Chondrocyte (in vitro differentiated cells): ENCODE data around the gene CYP2U1. TPM values are rescaled to one million over a fixed set of nuclear protein-coding genes. Genes with fewer than 3 reads are reported as not detected.

ENCODE experiments used
- DNase-seq: peaks from one replicate; pipeline ENCODE4 v3.0.0; 2021; ENCODE audit warnings: mixed read lengths, low spot score
- H3K27ac Mint-ChIP-seq: one replicate; pipeline ENCODE4 v1.8.0; 2021; ENCODE audit warnings: mild to moderate bottlenecking, moderate library complexity, mixed read lengths; ENCODE audit not compliant: unreplicated experiment
- H3K27me3 Mint-ChIP-seq: 2 replicates; pipeline ENCODE4 v1.8.0; 2021; ENCODE audit warnings: low read depth, mixed read lengths
- H3K36me3 Mint-ChIP-seq: 2 replicates; pipeline ENCODE4 v1.8.0; 2021; ENCODE audit warnings: low read depth, mixed read lengths
- H3K4me1 Mint-ChIP-seq: 2 replicates; pipeline ENCODE4 v1.8.0; 2021; ENCODE audit warnings: low read depth, mild to moderate bottlenecking, mixed read lengths
- H3K4me3 Mint-ChIP-seq: one replicate; pipeline ENCODE4 v1.8.0; 2021; ENCODE audit warnings: mild to moderate bottlenecking, moderate library complexity, mixed read lengths; ENCODE audit not compliant: unreplicated experiment
- H3K9me3 Mint-ChIP-seq: 2 replicates; pipeline ENCODE4 v1.8.0; 2021; ENCODE audit warnings: low read depth, mixed read lengths
- total RNA-seq: library from RNA; stranded (reverse); gene quantifications from 3 replicates; pipeline ENCODE4 v1.2.1, GENCODE V29; 2021
- TF ChIP-seq, protein P1 (sequence below): fragments of 200-600 bp; sonication (generic); IDR thresholded peaks from 2 replicates; pipeline ENCODE4 v1.5.0; 2021; ENCODE audit warnings: antibody characterized with exemption, mild to moderate bottlenecking, moderate library complexity

CYP2U1 gene
- total RNA-seq, 1 donor from 2014 or later: 16.4 TPM

- H3K9me3 Mint-ChIP-seq: no peaks in the 10 kb centered on the region
- no peak overlapping the region for H3K27ac Mint-ChIP-seq
- H3K36me3 Mint-ChIP-seq: no peaks in the 10 kb centered on the region
- H3K4me1 Mint-ChIP-seq: peaks cover under 1% of the 10 kb centered on the region
- no peaks in the 10 kb centered on the region for H3K27me3 Mint-ChIP-seq
- TF ChIP-seq, protein P1, sequence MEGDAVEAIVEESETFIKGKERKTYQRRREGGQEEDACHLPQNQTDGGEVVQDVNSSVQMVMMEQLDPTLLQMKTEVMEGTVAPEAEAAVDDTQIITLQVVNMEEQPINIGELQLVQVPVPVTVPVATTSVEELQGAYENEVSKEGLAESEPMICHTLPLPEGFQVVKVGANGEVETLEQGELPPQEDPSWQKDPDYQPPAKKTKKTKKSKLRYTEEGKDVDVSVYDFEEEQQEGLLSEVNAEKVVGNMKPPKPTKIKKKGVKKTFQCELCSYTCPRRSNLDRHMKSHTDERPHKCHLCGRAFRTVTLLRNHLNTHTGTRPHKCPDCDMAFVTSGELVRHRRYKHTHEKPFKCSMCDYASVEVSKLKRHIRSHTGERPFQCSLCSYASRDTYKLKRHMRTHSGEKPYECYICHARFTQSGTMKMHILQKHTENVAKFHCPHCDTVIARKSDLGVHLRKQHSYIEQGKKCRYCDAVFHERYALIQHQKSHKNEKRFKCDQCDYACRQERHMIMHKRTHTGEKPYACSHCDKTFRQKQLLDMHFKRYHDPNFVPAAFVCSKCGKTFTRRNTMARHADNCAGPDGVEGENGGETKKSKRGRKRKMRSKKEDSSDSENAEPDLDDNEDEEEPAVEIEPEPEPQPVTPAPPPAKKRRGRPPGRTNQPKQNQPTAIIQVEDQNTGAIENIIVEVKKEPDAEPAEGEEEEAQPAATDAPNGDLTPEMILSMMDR: no peak
- H3K4me3 Mint-ChIP-seq: no peak overlapping the region
- no peak for DNase-seq
Measured at GRCh38 chr4:107977482-107977881, 46.1 kb downstream of the CYP2U1 start.

GRCh38 chr4:107977966-107978705 lies 46.8 kb downstream of the CYP2U1 start:
- no peak overlapping the region for H3K4me3 Mint-ChIP-seq
- H3K4me1 Mint-ChIP-seq: no peaks in the 10 kb centered on the region
- H3K27ac Mint-ChIP-seq: no peak overlapping the region
- no peak for DNase-seq
- no peaks in the 10 kb centered on the region for H3K27me3 Mint-ChIP-seq
- no peaks in the 10 kb centered on the region for H3K9me3 Mint-ChIP-seq
- no peaks in the 10 kb centered on the region for H3K36me3 Mint-ChIP-seq
- TF ChIP-seq, protein P1: no peak

DNA sequence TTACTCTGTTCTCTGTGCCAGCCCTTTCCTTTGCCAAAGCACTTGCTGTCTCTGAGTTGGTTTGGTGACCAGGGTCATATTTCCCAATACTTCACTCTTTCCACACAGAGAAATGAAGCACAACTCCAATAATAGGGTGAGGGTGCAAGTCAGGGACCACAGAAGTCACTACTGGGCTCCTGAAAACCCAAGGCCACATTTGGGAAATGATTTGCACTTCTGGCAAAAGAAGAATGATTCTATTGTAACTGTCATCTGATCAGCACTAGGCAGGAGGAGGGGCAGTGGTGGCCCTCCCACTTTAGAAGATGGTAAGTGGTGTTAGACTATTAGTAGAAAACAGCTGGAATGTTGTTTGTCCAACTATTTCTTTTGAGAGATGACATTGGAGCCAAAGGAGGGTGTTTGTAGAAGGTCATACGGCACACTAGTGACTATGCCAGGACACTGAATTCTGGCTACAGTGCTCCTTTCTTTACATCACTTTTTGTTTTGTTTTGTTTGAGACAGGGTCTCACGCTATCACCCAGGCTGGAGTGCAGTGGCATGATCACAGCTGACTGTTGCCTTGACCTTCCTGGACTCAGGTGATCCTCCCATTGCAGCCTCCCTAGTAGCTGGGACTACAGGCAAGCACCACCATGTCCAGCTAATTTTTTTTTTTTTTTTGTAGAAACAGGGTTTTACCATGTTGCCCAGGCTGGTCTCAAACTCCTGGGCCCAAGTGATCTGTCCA lies 47.5 kb downstream of the CYP2U1 start:
- no peak for DNase-seq
- Mint-ChIP-seq H3K9me3 (no peaks in the 10 kb centered on the region), H3K4me1 (no peaks in the 10 kb centered on the region), H3K27me3 (no peaks in the 10 kb centered on the region), H3K36me3 (no peaks in the 10 kb centered on the region), H3K27ac (no peak overlapping the region), H3K4me3 (no peak overlapping the region)
- TF ChIP-seq, protein P1: no peak

DNA sequence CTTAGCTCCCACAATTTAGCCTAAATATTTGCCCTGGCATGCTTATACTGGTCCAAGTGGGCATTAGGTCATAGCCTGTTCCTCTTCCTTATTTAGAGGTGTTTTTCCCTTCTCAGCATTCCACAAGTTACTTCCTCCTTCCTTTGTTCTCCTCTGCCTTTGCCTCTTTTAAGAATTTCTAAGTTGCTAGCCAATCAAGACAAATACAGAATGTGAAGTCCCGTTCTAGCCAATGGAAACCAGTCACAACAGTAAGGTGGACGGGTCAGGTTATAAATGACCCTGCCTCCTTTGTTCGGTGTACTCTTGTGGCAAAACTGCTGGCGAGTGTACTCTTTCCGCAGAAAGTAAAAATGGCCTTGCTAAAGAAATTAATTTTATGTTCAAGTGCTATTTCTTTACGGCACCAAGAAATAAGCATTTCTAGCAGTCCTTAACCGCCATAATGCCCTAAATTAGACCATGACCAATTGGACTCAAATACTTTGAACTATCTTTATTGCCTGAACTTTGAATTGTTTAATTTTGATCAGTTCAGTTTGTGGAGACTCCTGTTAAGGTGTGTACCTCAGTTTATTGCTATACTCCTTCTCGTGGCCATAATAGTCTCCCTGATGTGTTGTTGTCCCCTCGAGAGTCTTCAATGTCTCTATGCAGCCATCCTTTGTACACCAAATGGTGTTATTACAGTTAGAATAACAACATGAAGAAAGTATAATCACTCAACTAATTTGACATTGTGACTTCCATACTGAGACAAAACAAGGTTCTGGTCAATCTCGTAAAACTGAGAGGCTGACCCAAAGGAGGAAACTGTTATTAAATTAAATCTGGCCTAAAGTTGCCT lies 56.8 kb downstream of the CYP2U1 start:
- no peak overlapping the region for H3K4me3 Mint-ChIP-seq
- TF ChIP-seq, protein P1: no peak
- no peaks in the 10 kb centered on the region for H3K9me3 Mint-ChIP-seq
- H3K27me3 Mint-ChIP-seq: no peaks in the 10 kb centered on the region
- peaks cover 22% of the 10 kb centered on the region for H3K4me1 Mint-ChIP-seq
- H3K27ac Mint-ChIP-seq: peak overlapping the region; percentile 13
- no peak for DNase-seq
- no peaks in the 10 kb centered on the region for H3K36me3 Mint-ChIP-seq

DNA sequence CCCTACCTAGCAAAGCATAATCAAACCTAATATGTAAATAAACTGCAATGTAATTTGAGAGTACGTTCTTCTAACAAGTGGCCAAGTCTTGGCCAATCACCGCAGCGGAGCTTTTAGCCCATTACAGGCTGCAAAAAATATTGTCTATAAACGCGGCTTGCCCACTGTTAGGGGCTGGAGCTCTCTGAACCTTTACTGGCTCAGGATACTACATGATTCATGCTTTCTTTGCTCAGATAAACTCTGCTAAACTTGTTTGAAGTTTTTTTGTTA lies 57.4 kb downstream of the CYP2U1 start:
- H3K4me3 Mint-ChIP-seq: no peak overlapping the region
- H3K27ac Mint-ChIP-seq: no peak overlapping the region
- no peaks in the 10 kb centered on the region for H3K9me3 Mint-ChIP-seq
- H3K36me3 Mint-ChIP-seq: no peaks in the 10 kb centered on the region
- no peak for DNase-seq
- no peaks in the 10 kb centered on the region for H3K27me3 Mint-ChIP-seq
- TF ChIP-seq, protein P1: no peak
- peaks cover 23% of the 10 kb centered on the region for H3K4me1 Mint-ChIP-seq
